NCI-H524 (cell line): Measurements from ENCODE around the gene SAA4.
"Not testable (repeated sequence)": the region's sequence is repeated elsewhere in the genome, so short reads cannot be mapped to it uniquely, and the experiment has no call there.

Source experiments
- DNase-seq, 2 experiments: peaks; one replicate each; lab custom pipeline; 2025; lab: John Stamatoyannopoulos, UW

The SAA4 gene

DNA sequence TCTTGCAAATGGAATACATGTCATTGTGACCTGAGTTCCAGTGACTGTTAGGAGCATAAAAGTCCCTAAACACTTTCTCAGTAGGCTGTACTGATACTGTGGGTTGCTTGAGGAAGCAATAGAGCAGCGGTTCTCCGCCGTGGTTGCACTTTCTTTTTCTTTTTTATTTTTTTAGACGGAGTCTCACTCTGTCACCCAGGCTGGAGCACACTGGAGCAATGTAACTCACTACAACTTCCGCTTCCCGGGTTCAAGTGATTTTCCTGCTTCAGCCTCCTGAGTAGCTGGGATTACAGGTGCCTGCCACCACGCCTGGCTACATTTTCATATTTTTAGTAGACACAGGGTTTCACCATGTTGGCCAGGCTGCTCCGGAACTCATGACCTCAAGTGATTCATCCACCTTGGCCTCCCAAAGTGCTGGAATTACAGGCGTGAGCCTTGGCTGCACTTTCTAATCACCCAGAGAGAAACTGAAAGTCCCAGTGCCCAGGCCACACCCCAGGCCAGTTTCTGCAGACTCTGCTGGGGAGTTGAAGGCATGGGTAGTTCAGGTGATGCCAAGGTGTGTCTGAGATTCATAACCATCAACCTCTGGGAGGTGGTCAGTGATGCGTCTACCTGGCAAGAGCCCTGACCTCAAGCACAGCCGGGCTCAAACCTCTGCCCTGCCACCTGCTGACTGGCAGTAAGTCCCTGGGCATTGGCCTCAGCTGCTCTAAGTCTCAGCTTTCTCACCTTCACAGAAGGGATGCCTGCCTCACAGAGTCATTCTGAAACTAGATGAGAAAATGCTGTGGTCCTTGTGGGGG, 10.0 kb upstream of the SAA4 start:
- not testable (repeated sequence) for DNase-seq

DNA sequence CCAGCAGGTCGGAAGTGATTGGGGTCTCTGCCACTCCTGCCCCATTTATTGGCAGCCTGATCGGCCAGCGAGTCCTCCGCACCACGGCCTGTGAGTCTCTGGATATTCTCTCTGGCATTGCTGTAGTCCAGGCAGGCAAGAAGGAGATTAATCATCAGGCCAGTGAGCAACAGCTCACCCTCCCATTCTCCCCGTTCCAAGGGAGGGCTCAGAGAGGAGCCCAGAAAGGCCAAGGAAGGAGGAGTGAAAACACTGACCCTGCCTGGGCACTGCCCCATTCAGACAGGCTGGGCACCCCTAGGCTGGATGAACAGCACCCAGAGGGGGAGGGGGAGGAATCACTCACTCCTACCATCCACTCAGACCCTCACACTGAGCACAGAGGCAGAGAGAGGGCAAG, 8.8 kb upstream of the SAA4 start:
- no peak for DNase-seq

DNA sequence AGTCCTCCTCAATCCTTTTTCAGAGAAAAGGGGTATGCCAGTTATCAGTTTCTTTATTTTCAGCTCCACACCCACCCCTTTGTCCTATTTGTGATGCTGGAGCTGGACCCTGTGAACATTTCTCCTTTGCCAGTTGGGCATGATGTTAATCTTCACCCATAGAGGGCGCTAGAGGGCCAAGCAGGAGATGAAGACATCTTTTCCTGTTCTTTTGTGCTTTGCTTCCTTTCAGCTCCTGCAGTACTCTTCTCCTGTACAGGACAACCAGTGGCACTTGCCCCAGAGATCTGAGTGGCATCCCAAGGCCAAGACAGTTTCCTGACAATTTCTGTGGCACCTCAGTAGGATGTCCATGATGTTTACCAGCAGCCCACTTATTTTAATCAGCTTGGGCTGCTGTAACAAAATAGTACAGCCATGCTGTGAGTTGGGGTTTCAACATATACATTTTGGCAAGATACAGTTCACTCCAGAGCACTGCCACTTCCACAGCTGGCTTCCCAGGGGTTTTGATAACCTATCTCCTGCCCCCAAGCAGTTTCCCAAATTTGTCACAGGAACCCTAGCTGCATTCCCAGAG, 7.3 kb upstream of the SAA4 start:
- DNase-seq: peak; percentile 3 to 56

DNA sequence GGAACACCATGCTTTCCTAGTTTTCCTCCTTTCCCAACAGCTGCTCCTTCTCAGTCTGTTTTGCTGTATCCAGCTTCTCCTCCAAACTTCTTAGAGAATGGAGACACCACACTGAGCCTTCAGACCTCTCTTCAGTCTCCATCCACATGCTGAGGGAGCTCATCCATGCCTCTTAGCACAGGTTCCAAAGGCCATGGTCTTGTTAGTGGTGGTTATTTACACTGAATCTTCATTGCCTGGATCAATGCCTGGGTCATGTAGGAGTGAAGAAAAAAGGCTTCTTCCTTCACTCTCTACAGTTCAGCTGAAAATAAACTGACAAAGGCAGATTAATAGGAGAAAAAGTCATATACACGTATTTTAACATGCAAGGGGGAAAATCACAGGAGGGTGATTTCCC, 3.1 kb upstream of the SAA4 start:
- DNase-seq: no peak

DNA sequence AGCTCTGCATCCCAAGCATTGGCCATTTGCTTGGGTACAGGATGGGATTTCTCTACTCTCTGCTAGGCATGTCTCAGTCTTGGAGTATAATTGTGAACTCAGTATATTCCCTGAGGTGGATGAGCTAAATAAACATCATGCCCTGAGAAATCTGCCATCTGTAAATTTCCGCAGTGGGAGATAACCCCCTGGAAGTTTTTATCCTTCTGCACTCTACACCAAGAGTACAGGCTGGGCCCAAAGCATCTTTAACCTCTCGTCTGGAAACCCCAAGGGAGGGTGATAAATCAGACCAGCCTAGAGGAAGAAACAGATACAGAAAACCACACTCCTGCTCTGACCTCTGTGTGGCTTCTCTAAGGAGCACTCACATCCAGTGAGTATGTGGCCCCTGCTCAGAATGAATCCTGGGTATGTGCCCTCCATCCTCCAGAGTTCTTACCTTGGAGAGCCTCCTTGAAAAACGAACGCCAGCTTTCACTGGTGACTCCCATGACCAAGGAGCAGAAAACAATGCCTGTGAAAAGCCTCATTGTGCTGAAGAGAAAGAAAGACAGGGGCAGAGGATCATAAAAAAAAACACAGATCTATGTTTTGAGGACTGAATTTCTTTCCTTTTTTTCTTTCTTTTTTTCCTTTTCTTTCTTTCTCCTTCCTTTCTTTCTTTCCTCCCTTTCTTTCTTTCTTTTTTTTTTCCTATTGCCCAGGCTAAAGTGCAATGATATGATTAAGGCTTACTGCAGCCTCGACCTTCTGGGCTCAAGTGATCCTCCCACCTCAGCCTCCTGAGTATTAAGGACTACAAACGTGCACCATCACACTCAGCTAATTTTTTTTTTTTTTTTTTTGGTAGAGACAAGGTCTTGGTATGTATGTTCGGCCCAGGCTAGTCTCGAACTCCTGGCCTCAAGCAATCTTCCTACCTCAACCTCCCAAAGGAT, 938 bp downstream of the SAA4 start:
- DNase-seq: no peak

DNA sequence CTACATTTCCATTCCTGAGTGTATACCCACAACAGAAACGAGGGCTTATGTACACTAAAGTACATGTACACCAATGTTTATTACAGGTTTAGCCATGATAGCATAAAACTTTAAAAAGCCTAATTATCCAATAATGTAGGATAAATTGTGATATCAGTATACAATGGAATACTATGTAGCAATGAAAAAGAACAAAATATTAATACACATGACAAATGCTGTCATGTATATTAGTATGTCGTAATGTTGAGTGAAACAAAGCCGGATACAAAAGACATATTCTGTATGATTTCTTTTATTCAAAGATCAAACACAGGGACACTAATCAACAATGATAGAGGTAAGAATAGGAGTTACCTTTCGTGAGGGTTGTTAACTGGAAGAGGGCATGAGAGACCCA, 2.7 kb downstream of the SAA4 start:
- DNase-seq: no peak

DNA sequence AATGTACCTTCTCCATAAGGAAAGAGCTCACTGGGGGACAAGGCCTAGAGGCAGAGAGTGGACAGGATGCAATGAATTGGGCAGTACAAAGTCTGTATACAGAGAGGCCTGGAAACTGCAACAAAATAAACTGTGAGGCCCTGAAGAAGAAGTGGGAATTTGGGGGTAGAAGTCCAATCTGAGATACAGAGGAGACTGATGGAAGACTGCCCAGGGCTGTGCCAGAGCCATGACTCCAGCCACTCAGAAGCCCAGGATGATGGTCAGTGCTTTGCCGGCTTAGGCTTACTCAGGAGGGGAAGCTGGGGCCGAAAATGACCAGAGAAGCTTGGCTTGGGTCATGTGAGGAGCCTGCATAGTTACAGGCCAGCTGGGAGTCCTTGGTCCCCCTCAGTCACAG, 5.7 kb downstream of the SAA4 start:
- DNase-seq: no peak

DNA sequence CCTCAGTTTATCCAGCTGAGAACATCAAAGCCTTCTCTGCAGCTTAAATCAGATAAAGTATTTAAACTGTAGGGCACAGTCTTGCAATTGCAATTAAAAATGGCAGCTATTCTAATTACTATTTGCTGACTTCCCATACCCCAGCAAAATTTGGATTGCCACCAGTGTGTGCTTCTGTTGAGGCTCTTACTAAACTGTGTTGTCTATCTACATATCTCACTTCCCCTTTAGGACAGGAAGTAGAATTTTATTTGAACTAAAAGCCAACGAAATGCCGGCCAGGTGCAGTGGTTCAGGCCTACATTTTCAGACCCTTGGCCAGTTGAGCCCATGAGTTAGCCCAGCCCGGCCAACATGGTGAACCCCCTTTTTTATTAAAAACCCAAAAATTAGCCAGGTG, 7.1 kb downstream of the SAA4 start:
- DNase-seq: no peak

DNA sequence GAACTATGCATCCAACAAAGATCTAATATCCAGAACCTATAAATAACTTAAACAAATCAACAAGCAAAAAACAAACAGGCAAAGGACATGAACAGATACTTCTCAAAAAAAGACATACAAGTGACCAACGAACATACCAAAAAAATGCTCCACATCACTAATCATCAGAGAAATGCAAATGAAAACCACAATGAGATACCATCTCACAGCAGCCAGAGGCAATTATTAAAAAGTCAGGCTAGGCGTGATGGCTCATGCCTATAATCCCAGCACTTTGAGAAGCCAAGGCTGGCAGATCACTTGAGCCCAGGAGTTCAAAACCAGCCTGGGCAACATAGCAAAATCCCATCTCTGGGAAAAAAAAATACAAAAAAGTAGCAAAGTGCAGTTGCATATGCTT, 10.7 kb downstream of the SAA4 start:
- no peak for DNase-seq

DNA sequence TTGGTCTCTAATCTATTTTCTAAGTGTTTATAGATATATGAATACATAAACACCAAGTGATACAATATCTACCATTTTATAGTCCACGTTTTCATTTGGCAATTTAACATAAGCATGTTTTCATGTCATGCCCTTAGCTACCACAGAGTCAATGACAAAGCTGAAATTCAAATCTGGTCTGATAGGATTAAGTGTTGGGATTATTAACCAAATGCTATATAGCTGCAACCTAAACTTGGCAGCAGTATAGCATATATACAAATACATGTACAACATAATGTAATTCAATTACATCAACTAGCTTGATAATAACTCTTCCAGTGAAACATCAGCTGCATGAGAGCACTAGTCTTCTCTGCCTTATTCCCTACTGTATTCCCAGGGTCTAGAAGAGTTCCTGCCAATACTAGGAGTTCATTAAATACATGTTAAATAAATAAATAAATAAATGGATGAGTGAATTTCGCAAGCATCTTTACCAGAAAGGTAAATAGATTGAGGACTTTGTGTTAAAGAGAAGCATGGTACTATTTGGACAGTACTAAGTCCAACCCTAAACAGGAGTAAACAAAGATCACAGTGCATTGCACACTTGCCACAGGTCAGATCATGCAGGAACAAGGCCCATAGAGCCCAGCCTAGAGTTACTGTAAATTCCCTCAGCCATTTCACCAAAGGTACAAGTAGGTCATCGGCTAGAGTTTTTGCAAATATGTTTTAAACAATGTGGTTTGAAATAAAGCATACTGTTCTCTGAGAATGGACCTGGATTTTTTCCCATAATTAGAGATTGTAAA, 12.8 kb downstream of the SAA4 start:
- peak in 1 of 2 experiments; percentile 11 for DNase-seq

DNA sequence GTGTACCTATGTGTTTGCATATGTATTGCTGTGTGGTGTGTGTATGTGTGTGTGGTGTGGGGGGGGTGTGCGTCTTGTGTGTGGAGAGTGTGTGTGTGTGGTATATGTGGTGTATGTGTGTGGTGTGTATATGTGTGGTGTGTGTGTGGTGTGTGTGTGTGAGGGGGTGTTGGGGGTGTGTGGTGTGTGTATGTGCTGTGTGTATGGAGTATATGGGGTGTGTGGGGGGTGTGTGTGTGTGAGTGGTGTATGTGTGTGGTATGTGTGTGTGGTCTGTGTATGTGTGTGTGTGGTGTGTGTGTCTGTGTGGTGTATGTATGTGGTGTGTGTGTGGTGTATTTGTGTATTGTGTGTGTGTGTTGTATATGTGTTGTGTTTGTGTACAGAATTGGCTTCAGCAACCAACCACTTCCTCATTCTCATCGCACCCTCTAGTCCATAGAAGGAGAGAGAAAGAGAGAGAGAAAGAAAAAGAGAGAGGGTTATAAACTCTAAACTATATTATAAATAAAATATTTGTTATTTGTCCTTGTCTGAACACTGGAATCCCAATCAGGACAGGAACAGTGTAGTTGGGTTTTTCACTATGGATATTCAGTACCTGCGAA, 13.7 kb downstream of the SAA4 start:
- DNase-seq: no peak

DNA sequence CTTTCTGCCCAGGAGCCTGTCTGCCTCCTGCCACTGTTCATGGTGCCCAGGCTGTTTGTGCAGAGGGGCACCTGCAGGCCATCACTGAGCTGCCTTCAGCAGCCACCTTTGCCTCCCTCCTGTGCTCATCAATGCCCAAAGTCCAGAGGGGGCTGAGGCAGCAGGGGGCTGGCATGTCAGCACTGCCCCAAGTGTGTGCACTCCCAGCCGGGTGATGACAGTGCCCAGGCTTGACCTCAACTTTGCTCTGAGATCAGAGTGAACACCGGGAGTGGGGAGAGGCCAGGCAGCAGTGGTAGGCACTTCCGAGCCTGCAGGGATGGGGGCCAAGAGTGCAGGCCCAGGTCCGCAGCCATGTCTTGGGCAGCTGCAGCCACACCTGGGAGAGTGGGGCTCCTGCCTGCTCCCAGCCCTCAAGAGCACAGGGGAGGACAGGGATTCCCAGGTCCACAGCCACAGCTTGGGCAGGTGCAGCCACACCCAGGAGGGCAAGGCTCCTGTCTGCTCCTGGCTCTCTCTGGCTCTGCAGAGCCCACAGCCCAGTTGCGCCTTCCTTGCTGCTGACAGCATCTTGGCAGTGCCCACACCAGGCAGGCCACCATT, 15.2 kb downstream of the SAA4 start:
- no peak for DNase-seq

DNA sequence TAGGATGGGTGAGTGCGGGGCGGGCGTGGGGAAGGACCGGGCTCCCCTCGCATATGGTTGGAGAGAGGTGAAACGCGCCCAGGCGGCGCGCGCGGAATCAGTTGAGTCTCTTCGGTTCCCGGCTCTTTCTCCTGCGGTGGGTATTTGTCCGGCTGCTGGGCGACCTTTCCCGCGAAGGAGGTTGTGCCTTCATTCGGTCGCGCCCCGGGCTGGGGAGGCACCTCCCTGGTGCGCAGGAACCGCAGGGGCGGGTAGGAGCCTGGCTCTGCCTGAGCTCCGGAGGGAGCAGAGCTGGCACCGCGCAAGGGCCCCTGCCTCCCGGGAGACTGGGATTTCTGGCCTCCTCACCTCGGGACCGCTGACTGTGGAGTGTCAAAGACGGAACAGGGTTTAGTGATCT, 27.5 kb downstream of the SAA4 start:
- DNase-seq: no peak

DNA sequence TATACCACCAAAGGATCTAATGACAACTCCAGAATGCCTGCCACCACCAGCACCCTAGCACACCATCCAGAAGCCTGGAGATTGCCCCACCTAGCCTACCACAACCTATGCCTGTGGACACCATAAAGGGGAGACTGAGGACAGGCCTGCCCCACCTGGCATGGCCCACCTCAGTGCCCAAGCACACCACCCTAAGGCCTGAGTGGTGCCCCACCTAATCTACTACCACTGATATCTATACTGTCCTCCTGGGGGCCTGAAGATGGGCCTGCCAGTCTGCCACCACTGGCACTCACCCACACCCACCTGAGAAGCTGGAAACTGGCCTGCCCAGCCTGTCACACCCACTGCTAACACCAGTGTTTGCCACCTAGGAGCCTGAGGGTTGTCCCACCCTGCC, 31.8 kb downstream of the SAA4 start:
- DNase-seq: no peak

DNA sequence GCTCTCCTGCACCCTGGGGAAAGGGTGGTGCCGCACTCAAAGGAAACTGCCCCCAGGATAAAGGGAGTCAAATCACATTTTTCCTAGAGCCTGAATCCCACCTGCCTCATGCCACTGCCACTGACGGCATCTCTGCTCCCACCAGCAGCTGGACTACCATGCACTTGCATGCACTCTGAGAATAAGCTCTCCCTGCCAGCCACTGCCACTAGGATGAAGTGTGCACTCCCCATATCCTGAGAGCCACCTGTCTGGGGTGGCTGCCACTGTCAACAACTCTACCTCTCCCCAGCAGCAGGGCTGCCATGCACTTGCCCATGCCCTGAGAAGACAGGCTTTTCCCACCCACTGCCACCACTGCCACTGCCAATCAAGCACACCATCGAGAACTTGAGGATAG, 32.4 kb downstream of the SAA4 start:
- DNase-seq: no peak

DNA sequence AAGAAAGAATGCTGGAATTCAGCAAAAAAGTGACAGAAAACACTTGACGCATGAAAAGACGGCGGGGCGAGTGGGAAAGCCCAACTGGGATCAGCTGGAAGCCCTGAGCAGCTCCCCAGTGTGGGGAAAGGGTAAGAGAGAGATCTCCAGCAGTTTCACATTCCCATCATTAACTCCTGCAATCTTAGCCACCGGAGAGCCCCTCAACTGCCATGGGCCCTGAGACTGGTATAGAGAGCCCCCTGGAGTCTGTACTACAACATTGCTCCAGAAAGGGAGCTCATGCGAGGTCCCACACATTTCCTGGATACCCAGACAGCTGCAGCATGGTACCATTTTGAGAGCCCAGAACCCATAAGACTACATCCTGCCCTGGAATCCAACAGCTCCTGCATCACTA, 32.9 kb downstream of the SAA4 start:
- peak in 1 of 2 experiments; percentile 43 for DNase-seq

DNA sequence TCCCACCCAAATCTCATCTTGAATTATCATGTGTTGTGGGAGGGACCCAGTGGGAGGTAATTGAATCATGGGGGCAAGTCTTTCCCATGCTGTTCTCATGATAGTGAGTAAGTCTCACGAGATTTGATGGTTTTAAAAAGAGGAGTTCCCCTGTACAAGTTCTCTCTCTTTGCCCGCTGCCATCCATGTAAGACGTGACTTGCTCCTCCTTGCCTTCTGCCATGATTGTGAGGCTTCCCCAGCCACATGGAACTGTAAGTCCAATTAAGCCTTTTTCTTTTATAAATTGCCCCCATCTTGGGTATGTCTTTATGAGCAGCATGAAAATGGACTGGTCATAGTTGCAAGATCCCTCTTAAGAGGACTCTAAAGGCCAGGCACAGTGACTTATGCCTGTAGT, 38.9 kb downstream of the SAA4 start:
- DNase-seq: not testable (repeated sequence)

DNA sequence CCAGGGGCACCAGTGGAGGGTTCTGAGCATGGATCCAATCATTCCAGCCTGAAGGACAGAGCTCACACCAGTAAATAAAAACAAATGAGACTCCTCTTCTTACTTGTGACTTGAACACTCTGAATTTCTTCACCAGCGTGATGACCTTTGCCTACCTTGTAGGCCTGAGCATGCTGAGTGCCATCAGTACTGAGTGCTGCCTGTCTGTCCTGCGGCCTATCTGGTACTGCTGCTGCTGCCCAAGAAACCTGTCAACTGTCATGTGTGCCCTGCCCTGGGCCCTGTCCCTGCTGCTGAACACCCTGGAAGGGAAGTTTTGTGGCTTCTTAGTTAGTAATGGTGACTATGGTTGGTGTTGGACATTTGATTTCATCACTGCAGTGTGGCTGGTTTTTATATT, 40.1 kb downstream of the SAA4 start:
- no peak for DNase-seq

DNA sequence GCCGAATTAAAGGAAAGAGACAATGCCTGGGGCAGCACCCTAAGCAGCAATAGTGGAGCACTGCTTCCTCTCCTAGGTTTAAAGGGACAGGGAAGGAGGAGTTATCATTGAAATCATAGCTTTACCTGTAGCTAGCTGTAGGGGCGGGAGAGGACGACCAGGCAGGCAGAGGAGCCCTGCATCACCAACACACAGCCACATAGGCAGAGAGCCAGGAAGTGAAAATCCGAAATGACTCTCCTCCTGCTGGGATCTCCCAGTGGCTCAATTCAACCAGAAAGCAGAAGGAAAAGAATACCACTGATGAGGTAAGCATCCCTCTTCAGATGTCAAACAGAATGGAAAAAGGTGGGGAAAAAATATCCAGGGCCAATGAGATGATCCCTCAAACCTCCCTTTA, 43.6 kb downstream of the SAA4 start:
- no peak for DNase-seq

DNA sequence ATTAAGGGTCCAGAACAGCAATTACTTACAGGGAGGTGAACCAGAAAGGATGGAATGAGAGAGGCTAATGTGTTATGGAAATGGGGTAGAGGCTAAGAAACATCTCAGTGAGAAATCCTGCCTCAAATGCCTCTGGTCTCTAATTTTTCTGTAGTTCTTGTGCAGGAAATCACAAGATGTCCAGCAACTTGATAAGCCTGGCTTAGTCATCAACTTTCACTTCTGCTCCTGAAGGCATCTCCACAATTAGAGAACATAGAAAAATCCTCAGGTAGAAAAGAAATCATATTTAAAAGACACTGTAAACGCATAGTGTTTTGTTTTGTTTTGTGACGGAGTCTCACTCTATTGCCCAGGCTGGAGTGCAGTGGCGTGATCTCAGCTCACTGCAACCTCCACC, 45.2 kb downstream of the SAA4 start:
- DNase-seq: no peak
